NCI-H2029 treated with DMSO at 0.1 percent for 48 hours (cell line): ENCODE results near the gene CDH4.
"Not testable (repeated sequence)": the region's sequence is repeated elsewhere in the genome, so short reads cannot be mapped to it uniquely, and the experiment has no call there.

Source experiments
- DNase-seq: peaks from one replicate; lab custom pipeline; 2025; lab: John Stamatoyannopoulos, UW

The CDH4 gene

GRCh38 chr20:61459266-61459665, 207.2 kb downstream of the CDH4 start:
- DNase-seq: no peak

DNA sequence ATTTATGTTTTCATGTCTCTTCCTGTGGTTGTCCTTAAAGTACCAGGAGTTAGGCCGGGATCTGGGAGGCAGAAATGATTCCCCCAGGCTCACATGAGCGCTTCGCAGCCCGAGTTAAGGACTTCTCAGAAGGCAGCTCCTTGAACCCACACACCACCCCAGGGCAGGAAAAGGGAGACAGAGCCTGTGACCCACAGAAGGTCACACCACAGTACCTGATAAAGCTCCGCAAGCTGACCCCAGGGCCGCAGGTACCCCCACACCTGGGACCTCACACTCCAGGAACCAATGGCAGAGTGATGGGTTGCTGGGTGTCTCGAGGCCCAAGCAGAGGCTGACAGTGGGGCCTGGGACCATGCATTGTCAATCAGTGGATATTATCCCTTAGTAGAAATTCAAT, 207.6 kb downstream of the CDH4 start:
- DNase-seq: no peak

DNA sequence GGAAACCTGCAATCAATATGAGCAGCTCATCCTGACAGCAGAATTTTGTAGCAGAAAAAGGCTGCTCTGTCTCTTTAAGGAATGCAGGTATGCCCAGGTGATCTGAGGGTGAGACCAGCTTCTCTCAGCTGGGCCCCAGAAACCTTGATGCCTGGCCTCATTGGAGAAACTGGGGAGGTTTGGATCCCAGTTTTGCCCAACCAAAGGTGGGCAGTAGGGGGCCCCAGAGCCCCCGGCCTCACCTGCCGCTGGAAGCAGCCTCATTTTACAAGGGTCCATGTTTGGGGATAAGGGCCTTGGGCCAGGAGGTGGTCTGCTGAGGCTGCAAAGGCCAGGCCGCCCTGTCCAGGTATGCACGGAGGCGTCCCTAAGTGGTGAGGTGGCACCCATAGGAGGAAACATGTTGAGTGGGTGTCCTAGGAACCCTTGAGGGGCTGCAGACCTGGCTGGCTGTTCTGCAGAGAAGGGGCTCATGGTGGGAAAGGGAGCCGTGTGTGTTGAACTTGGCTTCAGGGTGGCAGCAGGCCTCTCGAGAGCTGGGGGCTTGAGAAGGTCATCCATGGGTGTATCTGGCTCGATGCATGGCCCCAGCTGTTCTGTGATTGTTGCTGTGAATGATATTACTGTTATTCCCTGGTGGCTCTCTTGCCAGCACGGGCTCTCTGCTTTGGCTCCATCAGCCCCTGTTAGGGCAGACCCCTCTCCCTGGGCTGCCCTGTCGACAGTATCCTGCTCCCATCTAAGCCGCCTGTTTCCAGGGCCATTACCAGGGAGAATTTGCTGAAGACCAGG, 208.4 kb downstream of the CDH4 start:
- DNase-seq: no peak

- no peak for DNase-seq
Measured at GRCh38 chr20:61461461-61461860, 209.4 kb downstream of the CDH4 start.

DNA sequence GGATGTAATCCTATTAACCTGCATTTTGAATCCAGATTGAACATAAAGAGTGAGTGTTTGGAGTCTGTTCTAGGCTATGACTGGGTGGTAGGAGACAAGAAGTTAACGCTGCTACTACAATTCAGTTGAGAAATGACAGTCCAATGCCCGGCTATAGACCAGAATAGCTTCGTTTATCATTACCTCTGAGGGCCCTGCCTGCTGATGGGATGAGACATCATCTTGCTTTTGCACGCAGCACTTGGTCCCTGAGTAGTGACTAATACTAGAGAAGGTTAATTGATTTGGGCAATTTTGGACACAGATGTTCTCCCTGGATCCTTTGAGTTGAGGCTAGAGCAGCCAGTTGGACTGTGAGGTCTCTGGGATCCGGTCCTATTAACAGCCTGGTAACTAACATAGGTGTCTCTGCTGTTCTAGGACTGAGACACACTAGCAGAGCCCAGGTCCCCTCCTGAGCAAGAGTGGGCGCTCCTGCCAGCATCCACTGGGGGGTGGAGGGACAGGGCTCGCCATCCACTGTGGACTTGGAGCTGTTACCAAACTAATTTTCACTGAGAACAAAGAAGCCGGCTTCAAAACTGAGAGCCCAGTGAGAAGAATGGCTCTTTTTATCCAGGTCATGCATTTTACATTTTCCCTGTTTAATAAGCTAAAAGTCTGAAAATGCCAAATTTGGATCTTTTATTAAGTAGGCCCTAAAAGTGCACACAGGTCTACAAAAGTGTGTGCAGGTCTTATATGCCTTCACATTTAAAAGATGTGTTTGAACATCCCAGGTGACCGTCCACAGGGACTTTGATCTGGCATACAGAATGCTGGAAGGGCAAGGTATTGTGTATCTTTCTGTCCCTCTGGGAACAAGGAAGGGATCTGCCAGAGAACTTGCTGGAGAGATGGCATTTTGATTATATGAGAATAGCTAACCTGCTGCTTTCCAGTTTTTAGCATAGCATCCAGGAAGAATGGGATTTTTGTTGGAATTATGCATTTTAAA, 212.5 kb downstream of the CDH4 start:
- DNase-seq: no peak

- DNase-seq: no peak
Measured at GRCh38 chr20:61475729-61476128, 223.7 kb downstream of the CDH4 start.

DNA sequence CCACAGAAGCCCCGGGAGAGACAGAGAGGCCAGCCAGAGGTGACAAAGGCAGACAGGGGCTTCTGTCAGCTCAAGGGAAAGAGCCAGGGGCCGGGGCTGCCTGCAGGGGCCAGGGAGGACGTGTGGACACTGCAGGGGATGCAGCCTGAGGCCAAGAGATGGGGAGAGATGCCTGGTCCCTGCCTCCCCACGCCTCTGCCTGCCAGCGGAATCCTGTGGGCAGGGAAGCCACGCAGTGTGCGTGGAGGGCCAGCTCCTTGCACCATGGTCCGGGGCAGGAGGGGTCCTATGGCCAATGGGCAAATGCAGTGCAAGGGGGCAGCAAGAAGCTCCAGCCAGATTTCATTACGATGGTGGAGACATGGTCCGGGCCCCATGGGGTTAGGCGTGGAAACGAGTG, 224.9 kb downstream of the CDH4 start:
- no peak for DNase-seq

- DNase-seq: no peak
Measured at GRCh38 chr20:61477451-61477861, 225.4 kb downstream of the CDH4 start.

DNA sequence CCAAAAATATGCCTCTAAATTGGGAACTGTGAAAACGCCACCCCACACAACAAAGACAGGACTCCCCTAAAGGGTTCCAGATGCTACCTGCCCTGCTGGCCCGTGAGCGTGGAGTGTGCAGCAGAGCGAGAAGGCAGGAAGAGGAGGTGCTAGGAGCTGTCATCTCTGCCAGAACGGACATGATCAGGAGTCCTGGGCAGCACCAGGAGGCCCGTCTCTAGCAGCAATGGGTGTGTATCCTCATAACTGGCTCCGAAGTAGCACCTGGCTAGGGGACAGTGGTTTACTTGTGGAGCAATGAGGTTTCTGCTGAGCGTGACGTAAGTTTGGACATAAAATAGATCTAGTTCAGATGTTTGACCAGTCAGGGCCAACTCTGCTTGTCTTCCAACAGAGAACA, 226.0 kb downstream of the CDH4 start:
- DNase-seq: no peak

DNA sequence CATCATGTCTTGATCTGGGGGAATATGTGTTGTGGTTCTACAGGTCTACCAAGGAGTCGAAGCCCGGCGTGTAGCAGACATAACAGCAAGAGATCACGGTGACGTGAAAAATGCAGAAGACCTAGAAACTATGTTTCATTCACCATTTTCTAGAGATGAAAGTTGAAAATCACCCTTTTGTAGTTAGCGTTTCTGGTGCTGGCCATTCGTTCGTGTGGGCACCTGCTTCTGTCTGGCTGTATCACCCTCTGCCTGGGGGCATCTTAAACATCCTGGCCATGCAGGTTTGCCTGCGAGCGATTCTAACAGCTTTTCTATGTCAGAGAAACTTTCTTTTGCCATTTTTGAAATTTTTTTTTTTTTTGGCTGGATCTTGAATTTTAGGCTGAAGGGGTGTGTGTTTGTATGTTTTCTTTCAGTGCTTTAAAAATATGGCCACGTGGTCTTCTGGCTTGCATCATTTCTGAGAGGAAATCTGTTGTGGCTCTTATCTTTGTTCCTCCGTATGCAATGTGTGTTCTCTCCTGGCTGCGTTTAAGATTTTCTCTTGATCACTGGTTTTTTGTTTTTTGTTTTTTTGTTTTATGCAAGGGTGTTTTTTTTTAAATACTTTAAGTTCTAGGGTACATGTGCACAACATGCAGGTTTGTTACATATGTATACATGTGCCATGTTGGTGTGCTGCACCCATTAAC, 226.7 kb downstream of the CDH4 start:
- DNase-seq: no peak

DNA sequence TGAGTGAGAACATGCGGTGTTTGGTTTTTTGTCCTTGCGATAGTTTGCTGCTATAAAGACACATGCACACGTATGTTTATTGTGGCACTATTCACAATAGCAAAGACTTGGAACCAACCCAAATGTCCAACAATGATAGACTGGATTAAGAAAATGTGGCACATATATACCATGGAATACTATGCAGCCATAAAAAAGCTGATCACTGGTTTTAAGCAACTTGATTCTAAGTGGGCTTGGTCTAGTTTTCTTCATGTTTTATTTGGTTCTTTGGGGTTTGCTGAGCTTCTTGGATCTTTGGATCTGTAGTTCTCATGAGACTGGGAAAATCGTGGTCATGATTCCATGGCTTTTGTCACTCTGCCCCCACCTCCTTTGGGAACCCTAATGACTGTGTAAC, 227.4 kb downstream of the CDH4 start:
- not testable (repeated sequence) for DNase-seq

DNA sequence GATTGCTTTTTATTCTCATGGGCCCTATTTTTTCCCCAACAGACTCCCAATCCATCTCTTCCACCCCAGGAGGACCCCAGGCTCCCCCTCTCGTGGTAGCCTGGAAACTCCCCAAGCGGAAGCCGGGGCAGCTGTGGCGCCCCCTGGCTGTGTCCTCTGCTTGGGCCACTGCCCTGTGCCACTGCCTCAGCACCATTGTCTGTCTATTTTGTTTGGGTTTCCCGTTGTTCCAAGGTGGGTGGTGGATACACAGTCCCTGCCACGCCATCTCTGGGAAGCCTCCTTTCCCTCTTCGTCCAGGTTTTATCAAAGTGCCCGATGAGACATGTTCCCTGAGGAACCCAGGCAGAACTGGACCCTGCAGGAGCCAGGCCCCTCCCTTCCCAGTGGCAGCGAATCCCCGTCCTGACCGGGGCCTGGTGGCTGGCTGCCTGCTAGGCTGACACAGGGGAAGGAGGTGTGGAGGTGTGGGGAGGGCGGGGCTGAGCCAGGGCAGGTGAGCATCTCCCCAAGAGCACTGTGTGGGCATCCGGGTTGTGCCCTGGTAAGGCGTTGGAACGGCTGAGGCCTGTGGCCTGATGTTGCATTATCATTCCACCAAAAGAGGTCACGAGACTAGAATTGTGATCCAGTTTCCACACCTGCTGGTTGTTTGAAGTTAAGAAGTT, 228.2 kb downstream of the CDH4 start:
- no peak for DNase-seq

DNA sequence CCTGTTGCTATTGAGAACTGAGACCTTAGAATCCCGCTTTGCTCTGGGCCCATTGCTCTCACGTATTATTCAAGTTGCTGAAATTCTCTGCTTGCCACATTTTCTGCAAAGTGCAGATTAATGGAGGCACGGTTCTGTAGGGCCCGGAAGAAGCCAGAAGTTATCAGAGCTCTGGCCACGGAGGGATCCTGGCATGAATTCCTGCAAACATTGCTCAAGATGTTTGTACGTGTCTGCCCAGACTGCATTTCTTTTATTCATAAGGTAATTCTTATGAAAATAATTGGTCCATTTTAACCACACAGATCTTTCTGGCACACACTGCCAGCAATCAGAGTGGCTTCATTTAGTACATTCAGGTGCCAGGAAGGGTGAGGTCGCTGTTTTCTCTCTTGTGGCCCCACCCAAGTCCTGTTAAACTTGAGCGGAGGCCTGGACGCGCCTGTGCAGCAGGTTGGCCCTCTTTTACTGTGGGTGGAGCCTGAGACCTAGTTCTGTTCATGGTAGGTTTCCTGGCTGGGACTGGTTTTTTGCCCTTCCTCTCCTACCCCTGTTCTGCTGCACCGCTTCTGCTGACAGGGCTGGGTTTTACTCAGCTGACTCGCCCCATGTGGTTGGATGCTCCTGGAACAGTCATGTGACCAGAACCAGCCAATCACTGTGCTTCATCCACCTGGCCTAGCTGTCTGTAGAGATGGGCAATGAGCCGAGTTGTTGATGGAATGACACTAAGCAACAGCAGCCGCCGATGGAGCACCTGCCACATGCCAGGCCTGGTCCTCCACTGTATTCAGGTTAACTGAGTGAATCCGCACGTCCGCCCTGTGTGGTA, 230.2 kb downstream of the CDH4 start:
- DNase-seq: no peak

- no peak for DNase-seq
Measured at GRCh38 chr20:61482901-61483300, 230.8 kb downstream of the CDH4 start.

DNA sequence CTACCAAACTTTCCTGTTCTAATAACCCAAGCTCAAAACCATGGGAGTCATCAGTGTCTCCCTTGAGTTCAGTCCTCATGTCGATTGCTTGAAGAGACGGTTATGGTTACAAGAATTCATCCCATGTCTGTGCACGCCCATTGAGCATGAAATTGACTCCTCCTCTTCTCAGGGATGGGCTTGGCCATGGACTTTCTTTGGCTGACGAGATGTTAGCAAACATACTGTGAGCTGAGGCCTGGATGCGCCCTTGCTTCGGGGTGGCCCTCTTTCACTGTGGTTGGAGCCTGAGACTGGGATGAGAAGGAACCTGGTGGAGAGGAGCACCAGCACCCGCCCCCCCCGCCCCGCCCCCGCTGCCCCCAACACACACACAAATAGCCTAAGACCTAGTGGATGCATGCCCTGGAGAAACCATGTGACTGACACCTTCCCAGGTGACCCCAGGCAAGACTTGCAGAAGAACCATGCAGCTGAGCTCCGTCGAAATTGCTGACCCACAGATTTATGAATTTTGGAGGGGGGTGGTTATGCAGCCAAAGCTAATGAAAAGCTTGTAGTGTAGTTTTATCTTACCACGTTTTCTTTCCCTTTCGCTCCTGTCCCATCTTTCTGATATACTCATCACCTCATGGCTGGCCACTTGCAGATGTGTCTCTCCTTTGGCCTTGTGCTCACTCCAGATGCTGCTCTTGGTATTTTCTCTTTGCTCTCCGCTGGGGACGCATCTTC, 231.4 kb downstream of the CDH4 start:
- no peak for DNase-seq

GRCh38 chr20:61486198-61486597, 234.1 kb downstream of the CDH4 start:
- DNase-seq: no peak

DNA sequence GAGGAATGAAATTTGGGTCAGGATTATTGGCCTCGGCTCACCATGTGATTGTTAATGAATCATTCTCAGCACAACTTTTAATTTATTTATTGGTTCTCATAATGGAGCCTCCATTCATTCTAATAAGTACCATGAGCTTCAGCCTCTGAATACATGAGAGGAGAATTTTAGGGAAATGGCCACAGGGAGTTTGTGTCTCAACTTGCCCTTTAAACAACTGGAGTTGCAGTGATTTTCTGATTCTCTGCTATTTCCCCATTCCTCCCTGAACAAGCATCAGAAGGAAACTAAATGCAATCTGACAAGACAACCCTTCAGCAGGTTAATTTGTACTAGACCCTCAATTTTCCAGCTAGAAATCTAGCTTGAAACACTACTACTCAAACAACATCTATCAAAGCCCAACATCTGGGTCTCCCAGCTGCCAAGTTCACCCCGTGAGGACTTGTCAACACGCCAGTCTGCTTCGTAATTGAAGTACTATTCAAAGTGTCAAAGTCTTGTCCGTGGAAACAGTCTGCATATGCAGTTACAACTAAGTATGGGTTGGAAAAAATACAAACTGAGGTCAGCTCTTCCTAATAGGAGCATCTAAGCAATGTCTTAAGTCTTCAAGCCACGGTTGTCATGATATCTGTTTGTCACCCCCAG, 235.4 kb downstream of the CDH4 start:
- no peak for DNase-seq

GRCh38 chr20:61487997-61488371, 235.9 kb downstream of the CDH4 start:
- DNase-seq: no peak

DNA sequence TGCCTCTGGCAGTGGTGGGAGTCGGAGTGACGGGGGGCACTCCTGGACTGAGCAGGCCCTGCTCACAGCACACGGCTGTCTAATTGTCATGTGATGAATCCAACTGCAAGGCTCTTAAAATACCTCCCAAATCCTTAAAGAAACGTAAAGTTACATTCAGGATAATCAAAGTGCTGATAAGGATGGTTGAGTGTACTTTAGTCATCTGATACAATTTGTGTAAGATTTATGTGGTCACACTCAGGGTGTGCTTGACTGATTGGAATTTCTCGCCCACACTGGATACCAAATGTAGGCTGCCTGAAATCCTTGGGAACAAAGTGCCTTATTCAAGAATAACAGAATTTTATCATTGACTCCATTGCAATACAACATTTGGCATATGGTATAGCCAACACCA, 238.7 kb downstream of the CDH4 start:
- no peak for DNase-seq

GRCh38 chr20:61492065-61492464, 240.0 kb downstream of the CDH4 start:
- no peak for DNase-seq
